Neural progenitor cell (in vitro differentiated cells): ENCODE measurements around the gene CHD6. TPM values are rescaled to one million over a fixed set of nuclear protein-coding genes. Genes with fewer than 3 reads are reported as not detected.

ENCODE experiments used
- DNase-seq: peaks from one replicate; pipeline ENCODE4 v3.0.0-alpha.2; 2016; ENCODE audit warnings: low spot score
- H2AFZ ChIP-seq: fragments of 200-600 bp; sonication (generic); replicated peaks from 2 replicates; pipeline ENCODE4 v1.6.1; 2016; ENCODE audit warnings: antibody characterized with exemption
- H3F3A ChIP-seq: fragments of 200-600 bp; sonication (generic); 2 replicates; pipeline ENCODE4 v1.6.1; 2016; ENCODE audit warnings: antibody characterized with exemption, low read depth
- H3K27ac ChIP-seq: fragments of 200-600 bp; sonication (generic); 2 replicates; pipeline ENCODE4 v1.5.1; 2016; ENCODE audit warnings: mild to moderate bottlenecking
- H3K27me3 ChIP-seq: fragments of 200-600 bp; sonication (generic); 2 replicates; pipeline ENCODE4 v1.6.1; 2016; ENCODE audit warnings: mild to moderate bottlenecking, moderate library complexity
- H3K36me3 ChIP-seq: fragments of 200-600 bp; sonication (generic); 2 replicates; pipeline ENCODE4 v1.5.1; 2016
- H3K4me1 ChIP-seq: fragments of 200-600 bp; sonication (generic); 2 replicates; pipeline ENCODE4 v1.6.1; 2016; ENCODE audit warnings: mixed run types
- H3K4me2 ChIP-seq: fragments of 200-600 bp; sonication (generic); 2 replicates; pipeline ENCODE4 v1.6.1; 2016
- H3K4me3 ChIP-seq: fragments of 200-600 bp; sonication (generic); 2 replicates; pipeline ENCODE4 v1.5.1; 2016
- H3K79me2 ChIP-seq: fragments of 200-600 bp; sonication (generic); 2 replicates; pipeline ENCODE4 v1.6.1; 2016; ENCODE audit warnings: low read depth
- H3K9ac ChIP-seq: fragments of 200-600 bp; sonication (generic); 2 replicates; pipeline ENCODE4 v1.6.1; 2016
- H3K9me3 ChIP-seq: fragments of 200-600 bp; sonication (generic); 2 replicates; pipeline ENCODE4 v1.5.1; 2016; ENCODE audit warnings: low read depth
- H4K20me1 ChIP-seq: fragments of 200-600 bp; sonication (generic); 2 replicates; pipeline ENCODE4 v1.6.1; 2016; ENCODE audit warnings: low read depth
- H3K27ac Mint-ChIP-seq: 3 replicates; pipeline ENCODE4 v1.8.0; 2021; ENCODE audit warnings: mixed read lengths
- H3K27me3 Mint-ChIP-seq: 2 replicates; pipeline ENCODE4 v1.8.0; 2022; ENCODE audit warnings: low read depth, mild to moderate bottlenecking, inconsistent platforms, moderate library complexity, mixed read lengths; ENCODE audit not compliant: insufficient read depth
- H3K36me3 Mint-ChIP-seq: 3 replicates; pipeline ENCODE4 v1.8.0; 2021; ENCODE audit warnings: mixed read lengths
- H3K4me1 Mint-ChIP-seq: 3 replicates; pipeline ENCODE4 v1.8.0; 2021; ENCODE audit warnings: mixed read lengths
- H3K4me3 Mint-ChIP-seq: 3 replicates; pipeline ENCODE4 v1.8.0; 2021; ENCODE audit warnings: mild to moderate bottlenecking, moderate library complexity, mixed read lengths
- H3K9me3 Mint-ChIP-seq: 3 replicates; pipeline ENCODE4 v1.8.0; 2020; ENCODE audit warnings: mixed read lengths
- EZH2 ChIP-seq: fragments of 200-600 bp; sonication (generic); IDR thresholded peaks from 2 replicates; pipeline ENCODE4 v1.6.1; 2017; ENCODE audit warnings: antibody characterized with exemption, mild to moderate bottlenecking, moderate library complexity
- EZH2phosphoT487 ChIP-seq: fragments of 200-600 bp; sonication (generic); IDR thresholded peaks from 2 replicates; pipeline ENCODE4 v1.6.1; 2017; ENCODE audit warnings: antibody characterized with exemption
- total RNA-seq: library from RNA; depleted of rRNA; stranded (reverse); fragments of >200 nt; gene quantifications from 2 replicates; pipeline ENCODE4 v1.2.3, GENCODE V29; 2015; ENCODE audit warnings: low replicate concordance
- TF ChIP-seq, protein P1 (sequence below): fragments of 200-600 bp; sonication (generic); IDR thresholded peaks from 2 replicates; pipeline ENCODE4 v1.5.1; 2017; ENCODE audit warnings: antibody characterized with exemption, mild to moderate bottlenecking

CHD6 gene
- total RNA-seq, 1 donor from 2014 or later = 76.1 TPM

DNA sequence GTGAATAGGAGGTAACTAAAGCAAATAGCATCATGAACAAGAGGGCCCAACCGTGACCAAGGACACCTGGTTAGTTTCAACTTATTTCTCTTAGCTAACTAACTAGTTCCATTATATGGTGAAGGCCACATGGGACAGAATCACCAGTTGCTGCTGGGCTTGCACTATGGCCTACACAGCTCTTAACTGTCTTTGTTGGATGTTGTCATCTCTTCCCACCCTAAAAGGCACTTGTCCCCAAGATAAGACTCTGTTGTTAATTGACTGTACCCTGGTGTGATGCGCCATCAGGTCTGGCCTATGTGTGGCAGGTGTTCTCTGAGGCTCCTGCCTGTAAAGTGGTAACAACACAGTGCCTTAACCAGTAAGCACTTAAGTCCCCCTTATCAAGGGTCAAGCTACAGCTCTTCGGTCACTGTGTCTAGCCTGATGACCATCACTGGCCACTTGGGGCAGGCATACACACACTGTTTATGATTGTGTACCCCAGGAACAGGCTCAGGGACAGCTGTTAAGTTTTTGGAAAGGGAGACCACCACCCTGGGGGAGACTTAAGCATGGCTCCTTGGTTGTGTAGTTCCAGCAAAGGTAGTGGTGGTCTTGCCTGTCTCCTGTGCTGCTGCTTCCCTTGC, 51.2 kb downstream of the CHD6 start:
- H3K4me2 ChIP-seq = no peak overlapping the region
- Mint-ChIP-seq H3K4me1 (no peaks in the 10 kb centered on the region), H3K9me3 (peaks cover 42% of the 10 kb centered on the region), H3K27ac (no peak overlapping the region), H3K27me3 (peaks cover 2% of the 10 kb centered on the region), H3K4me3 (no peak overlapping the region), H3K36me3 (peaks cover 32% of the 10 kb centered on the region)
- H3K27ac ChIP-seq = no peak overlapping the region
- no peak overlapping the region for H3K9ac ChIP-seq
- no peaks in the 10 kb centered on the region for H3K4me1 ChIP-seq
- DNase-seq = no peak
- H3K36me3 ChIP-seq = no peaks in the 10 kb centered on the region
- H3K4me3 ChIP-seq = no peak overlapping the region
- H4K20me1 ChIP-seq = peaks cover 60% of the 10 kb centered on the region
- no peaks in the 10 kb centered on the region for H3F3A ChIP-seq
- peaks cover 100% of the 10 kb centered on the region for H3K79me2 ChIP-seq
- H3K27me3 ChIP-seq = no peaks in the 10 kb centered on the region
- no peaks in the 10 kb centered on the region for H3K9me3 ChIP-seq
- H2AFZ ChIP-seq = no peak overlapping the region
- TF ChIP-seq EZH2 = no peak
- TF ChIP-seq, protein P1, sequence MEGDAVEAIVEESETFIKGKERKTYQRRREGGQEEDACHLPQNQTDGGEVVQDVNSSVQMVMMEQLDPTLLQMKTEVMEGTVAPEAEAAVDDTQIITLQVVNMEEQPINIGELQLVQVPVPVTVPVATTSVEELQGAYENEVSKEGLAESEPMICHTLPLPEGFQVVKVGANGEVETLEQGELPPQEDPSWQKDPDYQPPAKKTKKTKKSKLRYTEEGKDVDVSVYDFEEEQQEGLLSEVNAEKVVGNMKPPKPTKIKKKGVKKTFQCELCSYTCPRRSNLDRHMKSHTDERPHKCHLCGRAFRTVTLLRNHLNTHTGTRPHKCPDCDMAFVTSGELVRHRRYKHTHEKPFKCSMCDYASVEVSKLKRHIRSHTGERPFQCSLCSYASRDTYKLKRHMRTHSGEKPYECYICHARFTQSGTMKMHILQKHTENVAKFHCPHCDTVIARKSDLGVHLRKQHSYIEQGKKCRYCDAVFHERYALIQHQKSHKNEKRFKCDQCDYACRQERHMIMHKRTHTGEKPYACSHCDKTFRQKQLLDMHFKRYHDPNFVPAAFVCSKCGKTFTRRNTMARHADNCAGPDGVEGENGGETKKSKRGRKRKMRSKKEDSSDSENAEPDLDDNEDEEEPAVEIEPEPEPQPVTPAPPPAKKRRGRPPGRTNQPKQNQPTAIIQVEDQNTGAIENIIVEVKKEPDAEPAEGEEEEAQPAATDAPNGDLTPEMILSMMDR = no peak
- no peak for TF ChIP-seq EZH2phosphoT487

DNA sequence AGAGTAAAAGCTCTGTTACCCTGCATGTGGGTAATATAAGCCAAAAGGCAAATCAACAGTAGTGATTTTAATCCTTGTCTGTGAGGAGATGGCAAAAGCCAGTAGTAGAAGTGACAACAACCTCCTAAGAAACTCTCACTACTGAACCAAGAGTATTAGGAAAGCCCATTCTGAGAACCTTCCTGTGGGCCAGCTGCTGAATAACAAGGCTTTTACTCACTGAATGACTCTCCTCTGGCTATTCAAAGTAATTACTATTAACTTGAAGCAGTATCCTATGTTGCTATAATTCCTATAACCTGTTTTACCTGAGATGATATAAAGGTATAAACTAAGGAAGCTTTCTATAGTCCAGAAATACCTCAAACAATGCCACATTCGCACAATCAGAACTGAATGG, 55.1 kb downstream of the CHD6 start:
- Mint-ChIP-seq H3K27me3 (peaks cover 4% of the 10 kb centered on the region), H3K36me3 (peaks cover 64% of the 10 kb centered on the region), H3K4me3 (no peak overlapping the region), H3K27ac (no peak overlapping the region), H3K9me3 (peaks cover 67% of the 10 kb centered on the region), H3K4me1 (no peaks in the 10 kb centered on the region)
- H3K36me3 ChIP-seq = no peaks in the 10 kb centered on the region
- no peak overlapping the region for H3K27ac ChIP-seq
- H3F3A ChIP-seq = no peaks in the 10 kb centered on the region
- H4K20me1 ChIP-seq = peaks cover 51% of the 10 kb centered on the region
- H2AFZ ChIP-seq = no peak overlapping the region
- no peak for DNase-seq
- TF ChIP-seq, protein P1 = no peak
- TF ChIP-seq EZH2 = no peak
- TF ChIP-seq EZH2phosphoT487 = no peak
- H3K4me1 ChIP-seq = peaks cover 9% of the 10 kb centered on the region
- H3K9me3 ChIP-seq = no peaks in the 10 kb centered on the region
- H3K79me2 ChIP-seq = peaks cover 100% of the 10 kb centered on the region
- no peak overlapping the region for H3K4me3 ChIP-seq
- H3K27me3 ChIP-seq = no peaks in the 10 kb centered on the region
- H3K4me2 ChIP-seq = no peak overlapping the region
- H3K9ac ChIP-seq = no peak overlapping the region

DNA sequence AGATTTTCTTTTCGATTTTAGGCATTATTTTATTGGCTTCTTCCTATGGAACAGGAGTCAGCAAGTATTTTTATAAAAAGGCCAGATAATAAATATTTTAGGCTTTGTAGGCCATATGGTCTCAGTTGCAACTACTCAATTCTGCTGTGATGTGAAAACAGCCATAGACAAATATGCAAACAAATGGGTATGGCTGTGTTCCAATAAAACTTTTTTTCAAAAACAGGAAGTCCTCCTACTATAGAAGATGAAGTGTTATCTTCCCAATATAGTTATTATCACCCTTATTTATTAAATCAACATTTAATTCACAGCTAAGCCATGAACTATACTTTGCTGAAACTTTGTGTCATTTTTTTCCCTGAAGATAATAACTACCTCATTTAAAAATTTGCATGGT, 57.2 kb downstream of the CHD6 start:
- H3K79me2 ChIP-seq = peaks cover 98% of the 10 kb centered on the region
- no peak overlapping the region for H3K9ac ChIP-seq
- H3K27me3 Mint-ChIP-seq = peaks cover 4% of the 10 kb centered on the region
- H3K9me3 Mint-ChIP-seq = peaks cover 71% of the 10 kb centered on the region
- H3F3A ChIP-seq = no peaks in the 10 kb centered on the region
- no peak overlapping the region for H2AFZ ChIP-seq
- no peak overlapping the region for H3K4me3 Mint-ChIP-seq
- no peak overlapping the region for H3K4me3 ChIP-seq
- H3K4me1 Mint-ChIP-seq = no peaks in the 10 kb centered on the region
- no peak for DNase-seq
- no peaks in the 10 kb centered on the region for H3K27me3 ChIP-seq
- H3K4me1 ChIP-seq = peaks cover 9% of the 10 kb centered on the region
- H3K4me2 ChIP-seq = no peak overlapping the region
- H3K27ac Mint-ChIP-seq = no peak overlapping the region
- peaks cover 48% of the 10 kb centered on the region for H4K20me1 ChIP-seq
- peaks cover 64% of the 10 kb centered on the region for H3K36me3 Mint-ChIP-seq
- no peak overlapping the region for H3K27ac ChIP-seq
- no peaks in the 10 kb centered on the region for H3K9me3 ChIP-seq
- H3K36me3 ChIP-seq = no peaks in the 10 kb centered on the region
- TF ChIP-seq EZH2phosphoT487 = no peak
- no peak for TF ChIP-seq EZH2
- TF ChIP-seq, protein P1 = no peak
